CD1c-positive myeloid dendritic cell (primary cell): Measurements from ENCODE around the gene TARDBP.
"Not testable (repeated sequence)": the region's sequence is repeated elsewhere in the genome, so short reads cannot be mapped to it uniquely, and the experiment has no call there.

Source experiments
- DNase-seq: peaks from one replicate; pipeline ENCODE4 v3.0.0-alpha.2; 2016; ENCODE audit errors: extremely low spot score

Gene TARDBP

DNA sequence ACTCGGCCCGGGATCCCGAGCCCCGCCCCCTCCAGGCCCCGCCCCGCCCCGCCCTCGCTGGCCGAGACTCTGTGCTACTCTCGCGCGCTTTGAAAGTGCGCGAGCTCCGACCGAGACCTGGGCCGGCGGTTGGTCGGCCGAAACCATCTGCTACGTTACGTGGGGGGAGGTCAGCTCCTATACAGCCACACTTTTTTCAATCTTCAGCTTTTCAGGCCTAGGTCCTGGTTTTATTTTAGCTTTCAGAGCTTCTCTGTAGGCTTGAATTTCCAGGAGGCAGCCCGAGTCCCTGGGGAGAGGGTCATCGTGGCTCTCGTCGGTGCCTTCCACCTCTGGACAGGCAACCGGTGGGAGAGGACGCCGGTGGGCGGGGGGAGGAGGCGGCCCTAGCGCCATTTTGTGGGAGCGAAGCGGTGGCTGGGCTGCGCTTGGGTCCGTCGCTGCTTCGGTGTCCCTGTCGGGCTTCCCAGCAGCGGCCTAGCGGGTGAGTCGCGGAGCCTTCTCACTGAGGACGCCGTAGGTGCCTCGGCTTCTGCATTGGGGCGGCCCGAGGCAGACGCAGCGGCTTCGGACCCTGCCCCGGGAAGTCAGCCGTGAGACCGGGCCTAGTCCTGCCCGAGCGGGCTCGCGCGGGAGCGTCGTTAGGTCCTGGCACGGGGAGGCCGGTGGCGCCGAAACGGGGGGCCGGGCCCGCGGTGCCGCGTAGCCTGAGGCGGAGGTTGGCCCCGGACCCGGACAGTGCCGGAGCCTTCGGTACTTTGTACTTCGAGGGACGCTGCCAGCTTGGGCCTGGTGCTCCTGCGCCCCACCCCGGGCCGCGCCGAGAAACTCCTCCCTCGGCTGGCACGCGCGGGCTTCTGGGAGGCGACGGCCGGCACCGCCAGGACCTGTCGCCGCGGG lies at the start of gene TARDBP:
Gene TARDBP, plus strand, starts transcription at position 395 of the 900 bp plus-strand sequence. CDS start 1,074 bp downstream, outside the sequence.
- DNase-seq: peak; percentile 94

DNA sequence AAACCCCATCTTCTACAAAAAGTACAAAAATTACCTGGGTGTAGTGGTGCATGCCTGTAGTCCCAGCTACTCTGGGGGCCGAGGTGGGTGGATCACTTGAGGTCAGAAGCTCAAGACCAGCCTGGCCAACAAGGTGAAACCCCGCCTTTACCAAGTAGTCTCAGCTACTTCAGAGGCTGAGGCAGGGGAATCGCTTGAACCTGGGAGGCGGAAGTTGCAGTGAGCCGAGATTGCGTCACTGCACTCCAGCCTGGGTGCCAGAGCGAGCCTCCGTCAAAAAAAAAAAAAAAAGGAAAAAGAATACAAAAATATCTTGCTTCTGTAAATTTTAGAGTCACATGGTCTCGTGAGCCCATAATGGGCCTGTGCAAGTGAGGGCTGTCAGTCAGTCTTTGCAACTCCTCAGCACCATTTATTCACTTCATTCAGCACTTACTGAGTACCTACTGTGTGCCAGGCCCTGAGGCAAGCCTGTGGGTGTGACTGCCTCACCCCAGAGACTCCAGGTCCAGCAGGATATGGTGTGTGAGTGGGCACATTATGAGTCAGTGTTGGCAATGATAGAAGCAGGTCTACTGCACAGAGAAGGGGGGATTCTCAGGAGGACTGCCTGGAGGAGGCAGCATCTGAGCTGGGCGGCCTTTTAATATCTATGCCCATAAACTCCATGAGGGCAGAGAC lies 46.8 kb upstream of the TARDBP start:
- peak; percentile 80 for DNase-seq

DNA sequence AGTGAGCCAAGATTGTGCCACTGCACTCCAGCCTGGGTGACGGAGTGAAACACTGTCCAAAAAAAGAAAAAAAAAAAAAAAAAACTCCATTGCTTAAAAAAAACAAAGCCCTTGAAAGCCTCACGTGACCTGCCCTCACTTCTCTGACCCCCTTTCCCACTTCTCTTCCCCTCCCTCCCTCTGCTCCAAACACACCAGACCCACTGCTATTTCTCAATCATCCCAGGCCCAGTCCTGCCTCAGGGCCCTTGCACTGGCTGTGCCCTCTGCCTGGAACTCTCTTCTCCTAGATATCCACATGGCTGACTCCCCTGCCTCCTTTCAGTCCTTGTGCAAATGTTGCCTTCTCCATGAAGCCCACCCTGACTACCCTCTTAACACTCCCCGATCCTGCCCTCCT lies 45.4 kb upstream of the TARDBP start:
- no peak for DNase-seq

- no peak for DNase-seq
These were observed 44.0 kb upstream of the TARDBP start for GRCh38 chr1:10968411-10968826.

DNA sequence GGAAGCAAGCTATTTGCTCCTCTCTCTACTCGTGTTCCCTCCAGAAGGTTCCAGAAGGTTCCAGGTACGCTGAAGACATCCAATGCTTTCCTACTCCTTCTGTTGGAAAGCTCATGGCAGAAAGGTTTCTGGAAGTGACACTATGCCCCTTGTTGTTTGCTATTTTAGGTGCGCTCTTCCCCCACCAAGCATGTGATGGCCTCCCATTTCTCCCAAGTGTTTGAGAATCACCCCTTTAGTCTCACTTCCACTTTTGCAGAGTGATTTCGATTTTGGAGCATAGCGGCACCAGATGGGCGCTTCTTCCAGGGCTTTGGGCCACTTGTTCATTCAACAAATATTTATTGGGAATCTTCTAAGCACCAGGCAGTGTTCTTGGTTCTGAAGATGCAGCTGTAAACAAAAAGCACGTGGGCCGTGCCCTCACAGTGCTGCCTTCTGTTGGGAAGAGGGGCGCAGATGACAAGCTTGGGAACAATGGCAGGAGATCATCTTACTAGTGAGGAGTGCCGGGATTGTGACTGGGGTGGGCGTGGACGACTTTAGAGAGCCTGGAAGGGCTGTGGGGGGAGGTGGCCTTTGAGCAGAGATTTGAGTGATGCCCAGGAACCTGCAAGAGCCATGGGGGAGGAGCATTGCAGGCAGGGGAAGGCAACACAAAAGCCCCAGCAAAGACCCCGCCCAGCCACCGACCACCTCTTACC lies 43.0 kb upstream of the TARDBP start:
- DNase-seq: peak; percentile 60

- DNase-seq: no peak
These were observed 42.5 kb upstream of the TARDBP start for GRCh38 chr1:10969971-10970332.

DNA sequence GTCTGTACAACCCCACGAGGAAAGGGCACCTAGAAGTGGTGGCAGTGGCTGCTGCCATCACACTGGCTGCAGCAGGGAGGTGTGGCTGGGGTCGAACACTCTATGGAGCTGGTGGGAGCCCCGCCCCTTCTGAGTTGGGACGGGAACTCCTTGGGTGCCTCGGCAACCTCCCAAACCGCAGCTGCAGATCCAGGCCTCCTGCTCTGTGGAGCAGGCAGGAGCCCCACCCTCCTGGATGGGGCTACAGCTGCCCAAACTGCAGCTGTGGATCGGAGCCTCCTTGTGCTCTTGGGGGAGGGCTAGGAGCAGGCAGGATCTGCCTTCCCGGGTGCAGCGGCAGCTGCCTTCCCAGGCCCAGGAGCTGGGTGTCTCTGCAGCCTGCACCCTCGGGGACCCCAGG lies 38.9 kb upstream of the TARDBP start:
- DNase-seq: no peak

GRCh38 chr1:10973956-10974881 lies 38.2 kb upstream of the TARDBP start:
- no peak for DNase-seq

DNA sequence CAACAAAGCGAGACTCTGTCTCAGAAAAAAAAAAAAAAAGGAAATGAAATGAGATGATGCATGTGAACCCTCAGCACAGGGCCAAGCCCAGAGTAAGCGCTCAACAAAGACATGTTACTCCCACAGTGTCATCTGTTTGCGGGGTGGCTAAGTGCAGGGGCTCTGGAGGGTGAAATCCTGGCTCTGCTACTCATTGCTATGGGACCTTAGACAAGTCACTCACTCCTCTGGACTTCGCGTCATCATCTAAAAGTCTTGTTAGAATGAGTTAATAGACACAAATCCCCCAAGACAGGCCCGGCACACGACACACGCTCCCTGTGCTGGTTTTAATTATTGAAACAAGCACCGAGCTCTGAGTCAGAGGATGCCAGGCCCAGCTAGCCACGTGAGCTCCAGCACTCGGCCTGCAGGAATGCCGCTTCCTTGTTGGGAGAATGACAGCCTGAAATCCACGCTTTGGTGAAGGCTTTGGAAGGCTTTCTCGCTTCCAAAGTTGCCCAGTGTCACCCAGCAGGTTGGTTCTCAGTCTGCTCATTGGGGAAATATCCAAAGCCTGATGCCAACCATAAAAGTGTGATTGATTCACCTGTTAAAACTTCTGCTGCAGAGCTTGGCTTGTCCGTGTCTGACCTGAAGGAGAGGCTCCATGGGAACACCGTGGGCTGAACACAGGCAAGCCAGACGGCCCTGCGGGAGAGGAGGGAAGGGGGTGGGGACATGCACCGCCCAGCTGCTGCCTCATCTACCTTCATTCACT lies 36.7 kb upstream of the TARDBP start:
- peak; percentile 28 for DNase-seq

GRCh38 chr1:10978719-10979118 lies 33.7 kb upstream of the TARDBP start:
- no peak for DNase-seq

DNA sequence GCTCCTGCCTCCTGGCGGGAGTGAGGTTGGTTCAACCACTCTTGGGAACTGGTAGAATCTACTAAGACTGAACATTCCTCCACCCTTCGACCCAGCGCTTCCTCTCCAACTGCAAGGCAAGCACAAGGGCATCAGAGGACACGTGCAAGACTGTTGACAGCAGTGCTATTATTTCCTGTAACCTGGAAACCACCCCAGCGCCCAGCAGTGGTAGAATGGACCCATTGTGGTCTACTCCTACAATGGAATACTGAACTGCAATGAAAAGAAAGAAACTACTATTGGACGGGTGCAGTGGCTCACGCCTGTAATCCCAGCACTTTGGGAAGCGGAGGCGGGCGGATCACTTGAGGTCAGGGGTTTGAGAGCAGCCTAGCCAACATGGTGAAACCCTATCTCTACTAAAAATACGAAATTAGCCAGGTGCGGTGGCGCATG lies 33.0 kb upstream of the TARDBP start:
- DNase-seq: peak; percentile 18

DNA sequence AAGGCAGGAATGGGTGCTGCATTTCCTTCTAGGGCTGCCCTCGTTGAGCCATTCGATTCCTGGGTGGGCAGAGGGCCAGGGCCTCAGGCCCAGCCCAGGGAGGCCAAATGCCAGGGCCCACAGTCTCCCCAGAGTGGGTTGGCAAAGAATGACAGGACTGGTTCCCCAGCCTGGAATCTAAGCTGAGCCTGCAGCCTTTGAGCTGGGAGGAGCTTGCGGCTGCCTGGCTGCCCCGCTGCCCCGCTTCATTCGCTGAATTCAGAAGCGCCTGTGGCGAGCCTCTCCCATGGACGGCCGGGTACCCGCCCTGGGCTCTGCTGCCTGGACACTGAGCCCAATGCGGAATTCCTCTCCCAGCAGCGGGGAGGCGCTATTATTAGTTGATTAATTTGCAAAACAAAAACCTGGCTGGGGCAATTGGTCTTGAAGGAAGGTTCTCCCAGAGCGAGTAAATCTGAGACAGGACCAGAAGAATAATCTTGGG lies 32.3 kb upstream of the TARDBP start:
- DNase-seq: peak; percentile 24

DNA sequence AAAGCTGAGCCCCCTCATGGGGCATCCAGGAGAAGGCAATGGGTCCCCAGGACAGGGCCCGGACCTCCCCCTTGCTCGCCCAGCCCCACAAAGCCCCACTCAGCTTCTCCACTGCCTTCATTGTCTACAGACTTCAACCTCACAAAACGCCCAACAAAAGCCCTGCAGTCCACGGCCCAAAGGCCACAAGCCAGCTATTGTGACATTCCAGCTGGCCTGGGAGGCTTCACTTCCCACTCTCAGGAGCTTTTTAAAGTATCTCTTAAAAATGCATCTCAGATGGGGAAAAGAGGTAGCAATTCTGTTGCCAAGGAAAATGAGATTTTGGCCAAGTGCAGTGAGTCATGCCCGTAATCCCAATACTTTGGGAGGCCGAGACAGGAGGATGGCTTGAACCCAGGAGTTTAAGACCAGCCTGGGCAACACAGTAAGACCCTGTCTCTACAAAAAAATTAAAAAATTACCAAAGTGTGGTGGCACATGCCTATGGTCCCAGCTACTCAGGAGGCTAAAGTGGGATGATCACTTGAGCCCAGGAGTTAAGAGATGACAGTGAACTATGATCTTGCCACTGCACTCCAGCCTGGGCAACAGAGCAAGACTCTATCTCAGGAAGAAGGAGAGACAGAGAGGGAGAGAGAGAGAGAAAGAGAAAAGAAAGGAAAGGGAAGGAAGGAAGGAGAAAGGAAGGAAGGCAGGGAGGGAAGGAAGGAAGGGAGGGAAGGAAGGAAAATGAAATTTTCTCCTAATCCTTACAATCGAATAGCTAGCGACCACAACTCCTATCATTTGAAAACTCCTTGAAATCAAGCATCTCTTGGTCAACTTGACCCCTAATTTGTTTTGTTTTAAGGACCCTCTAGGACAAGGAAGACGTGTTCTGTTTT lies 31.4 kb upstream of the TARDBP start:
- DNase-seq: peak; percentile 30

DNA sequence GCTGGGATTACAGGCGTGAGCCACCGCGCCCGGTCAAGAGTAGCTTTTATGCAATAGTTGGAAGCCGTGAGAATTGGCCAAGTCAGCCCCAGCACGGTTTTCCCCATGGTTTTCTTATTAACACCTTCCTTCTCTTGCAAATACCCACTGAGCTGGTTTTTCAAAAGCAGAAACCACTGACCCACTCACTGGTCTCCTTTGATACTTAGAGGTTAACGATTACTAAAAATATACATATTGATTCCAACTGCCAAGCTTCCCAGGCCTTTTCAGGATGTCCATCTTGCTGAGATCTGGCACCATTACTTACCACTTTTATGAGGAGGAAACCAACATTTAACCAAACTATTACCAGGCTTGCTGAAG lies 25.9 kb upstream of the TARDBP start:
- DNase-seq: no peak

DNA sequence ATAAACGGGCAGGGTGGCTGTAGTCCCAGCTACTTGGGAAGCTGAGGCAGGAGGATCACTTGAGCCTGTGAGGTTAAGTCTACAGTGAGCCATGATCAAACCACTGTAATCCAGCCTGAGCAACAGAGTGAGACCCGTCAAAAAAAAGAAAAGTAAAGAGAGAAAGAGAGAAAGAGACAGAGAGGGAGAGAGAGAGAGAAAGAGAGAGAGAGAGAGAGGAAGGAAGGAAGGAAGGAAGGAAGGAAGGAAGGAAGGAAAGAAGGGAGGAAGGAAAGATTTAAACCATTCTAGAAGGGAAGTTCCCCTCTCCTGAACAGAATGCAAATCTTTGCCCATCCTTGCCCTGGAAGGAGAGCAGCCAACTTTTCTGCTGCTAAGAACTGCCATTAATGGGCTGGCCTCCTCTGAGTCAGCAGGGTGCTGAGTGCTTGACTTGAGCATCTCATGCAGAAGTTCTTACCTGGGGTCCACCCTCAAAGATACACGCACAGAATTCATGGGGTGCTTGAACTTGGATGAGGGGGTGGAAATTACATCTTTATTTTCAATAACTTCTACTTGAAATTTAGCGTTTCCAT lies 24.5 kb upstream of the TARDBP start:
- no peak for DNase-seq

- no peak for DNase-seq
These were observed 23.4 kb upstream of the TARDBP start for GRCh38 chr1:10989095-10989494.

DNA sequence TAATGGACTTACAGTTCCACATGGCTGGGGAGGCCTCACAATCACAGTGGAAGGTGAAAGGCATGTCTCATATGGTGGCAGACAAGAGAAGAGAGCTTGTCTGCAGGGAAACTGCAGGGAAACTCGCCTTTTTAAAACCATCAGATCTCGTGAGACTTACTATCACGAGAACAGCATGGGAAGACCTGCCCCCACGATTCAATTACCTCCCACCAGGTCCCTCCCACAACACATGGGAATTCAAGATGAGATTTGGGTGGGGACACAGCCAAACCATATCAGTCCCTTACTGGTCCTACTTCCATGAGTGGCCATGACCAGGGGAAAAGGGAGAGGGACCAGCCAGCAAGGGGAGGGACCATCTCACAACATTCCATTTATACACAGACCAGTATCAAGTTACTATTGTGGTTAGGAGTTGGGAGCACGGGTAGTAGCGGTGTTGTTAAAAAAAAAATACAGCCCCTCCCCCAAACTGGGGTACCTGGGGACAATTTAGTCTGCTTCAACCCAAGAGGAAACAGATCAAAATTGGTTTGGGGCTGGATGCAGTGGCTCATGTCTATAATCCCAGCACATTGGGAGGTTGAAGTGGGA lies 22.4 kb upstream of the TARDBP start:
- not testable (repeated sequence) for DNase-seq

DNA sequence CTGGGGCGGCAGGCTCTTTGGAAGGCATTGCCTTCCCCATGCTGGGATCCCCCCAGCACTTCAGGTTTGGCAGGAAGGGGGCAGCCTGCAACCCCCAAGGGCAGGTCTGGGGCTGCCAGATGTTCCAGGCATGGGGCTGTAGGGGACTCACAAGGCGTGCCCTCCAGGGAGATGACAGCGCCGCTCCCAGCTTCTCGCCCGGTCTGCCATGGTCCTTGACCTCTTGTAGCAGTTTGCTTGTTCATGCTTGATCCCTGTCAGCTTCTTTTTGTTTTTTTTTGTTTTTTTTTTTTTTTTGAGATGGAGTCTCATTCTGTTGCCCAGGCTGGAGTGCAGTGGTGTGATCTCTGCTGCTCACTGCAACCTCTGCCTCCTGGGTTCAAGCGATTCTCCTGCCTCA lies 21.6 kb upstream of the TARDBP start:
- DNase-seq: no peak

- DNase-seq: not testable (repeated sequence)
These were observed 20.4 kb upstream of the TARDBP start for GRCh38 chr1:10992004-10992403.
